Endothelial cell of umbilical vein (primary cell): ENCODE results near the gene BRS3. TPM values are rescaled to one million over a fixed set of nuclear protein-coding genes. Genes with fewer than 3 reads are reported as not detected.

Source experiments
- BruUV-seq: library from RNA; stranded (reverse); fragments of 400-500 nt; replicated peaks from 2 replicates; lab custom pipeline; 2021; lab: Mats Ljungman, UMichigan
- CTCF ChIA-PET: fragments of 300-600, 350-600 bp; sonication (Branson Sonifier 250); formaldehyde crosslinking; loops from one replicate; lab custom pipeline; 2021; ENCODE audit warnings: antibody characterized with exemption, inconsistent platforms; lab: Charles Lee
- POLR2A ChIA-PET: fragments of 300-600, 350-600 bp; sonication (Branson Sonifier 250); formaldehyde crosslinking; loops from one replicate; lab custom pipeline; 2021; ENCODE audit warnings: antibody characterized with exemption, inconsistent platforms; lab: Charles Lee
- DNase-seq: peaks from one replicate; pipeline ENCODE4 v3.0.0-alpha.2; 2011; ENCODE audit warnings: low read depth, low spot score
- FAIRE-seq: peaks from 2 replicates; lab custom pipeline; 2011; peaks lifted over from hg19 to GRCh38; lab: Jason Lieb, UNC
- H2AFZ ChIP-seq: 2 replicates; pipeline ENCODE4 v1.6.0; 2012; ENCODE audit warnings: low read depth, low read length, control low read depth, inconsistent platforms
- H3K27ac ChIP-seq: 2 replicates; pipeline ENCODE4 v1.5.1; 2011; ENCODE audit warnings: low read depth, mild to moderate bottlenecking, control low read depth, low read length, moderate library complexity; ENCODE audit not compliant: insufficient read depth
- H3K27me3 ChIP-seq, 2 experiments: 2 replicates each; pipeline versions ENCODE4 v1.6.0 to v1.6.1; 2011; ENCODE audit warnings: low read length in 2 of 2, mixed read lengths in 1 of 2; ENCODE audit not compliant: control insufficient read depth in 2 of 2, insufficient read depth in 2 of 2
- H3K36me3 ChIP-seq, 2 experiments: 2 replicates in 1 of 2; 3 replicates in 1 of 2; pipeline ENCODE4 v1.5.1; 2011; ENCODE audit warnings: low read length in 2 of 2, mild to moderate bottlenecking in 1 of 2, moderate library complexity in 1 of 2; ENCODE audit not compliant: control insufficient read depth in 2 of 2, insufficient read depth in 2 of 2; ENCODE audit errors: extremely low read depth in 1 of 2
- H3K4me1 ChIP-seq: 3 replicates; pipeline ENCODE4 v1.5.1; 2011; ENCODE audit warnings: mild to moderate bottlenecking, low read length; ENCODE audit not compliant: control insufficient read depth, insufficient read depth; ENCODE audit errors: extremely low read depth
- H3K4me2 ChIP-seq: 2 replicates; pipeline ENCODE4 v1.6.1; 2011; ENCODE audit warnings: low read length, control low read depth, mixed read lengths; ENCODE audit not compliant: insufficient read depth
- H3K4me3 ChIP-seq, 3 experiments: fragments of 200-600 bp in 1 of 3; sonication (generic), shearing (Covaris generic) in 1 of 3; replicated peaks in 1 of 3; 2 replicates each; pipeline ENCODE4 v1.5.1; 2011 to 2016; ENCODE audit warnings: control low read depth in 3 of 3, low read length in 3 of 3, mild to moderate bottlenecking in 2 of 3, inconsistent platforms in 1 of 3, low read depth in 1 of 3, moderate library complexity in 1 of 3; ENCODE audit not compliant: insufficient read depth in 1 of 3
- H3K79me2 ChIP-seq: 2 replicates; pipeline ENCODE4 v1.6.0; 2012; ENCODE audit warnings: low read length, inconsistent platforms; ENCODE audit not compliant: control insufficient read depth, insufficient read depth
- H3K9ac ChIP-seq: replicated peaks from 2 replicates; pipeline ENCODE3; 2011; ENCODE audit warnings: low read length, control low read depth; ENCODE audit not compliant: insufficient read depth; ENCODE audit errors: extremely low read depth
- H3K9me1 ChIP-seq: replicated peaks from 3 replicates; pipeline ENCODE4 v1.6.0; 2011; ENCODE audit warnings: mild to moderate bottlenecking, low read length; ENCODE audit not compliant: control insufficient read depth, insufficient read depth; ENCODE audit errors: extremely low read depth
- H3K9me3 ChIP-seq: replicated peaks from 2 replicates; pipeline ENCODE4 v1.5.1; 2012; ENCODE audit warnings: low read length, inconsistent platforms; ENCODE audit not compliant: control insufficient read depth, insufficient read depth
- H4K20me1 ChIP-seq: replicated peaks from 2 replicates; pipeline ENCODE3; 2011; ENCODE audit warnings: mild to moderate bottlenecking, low read length; ENCODE audit not compliant: control insufficient read depth, insufficient read depth; ENCODE audit errors: extremely low read depth
- EZH2 ChIP-seq: IDR thresholded peaks from 2 replicates; pipeline ENCODE4 v1.6.1; 2012; ENCODE audit warnings: borderline replicate concordance, low read depth, mild to moderate bottlenecking, moderate library complexity, low read length, inconsistent platforms; ENCODE audit not compliant: severe bottlenecking
- FOS ChIP-seq: IDR thresholded peaks from 2 replicates; pipeline ENCODE4 v1.6.1; 2011; ENCODE audit warnings: mild to moderate bottlenecking, low read length, moderate library complexity, borderline replicate concordance; ENCODE audit not compliant: insufficient read depth
- GATA2 ChIP-seq: IDR thresholded peaks from 2 replicates; pipeline ENCODE4 v1.7.0; 2011; ENCODE audit warnings: low read depth, mild to moderate bottlenecking, moderate library complexity, mixed read lengths, low read length; ENCODE audit not compliant: insufficient read length, insufficient read depth
- JUN ChIP-seq: IDR thresholded peaks from 2 replicates; pipeline ENCODE4 v1.6.1; 2011; ENCODE audit warnings: borderline replicate concordance, low read depth; ENCODE audit not compliant: insufficient read length, insufficient read depth
- MYC ChIP-seq: IDR thresholded peaks from one replicate; pipeline ENCODE4 v1.6.1; 2011; ENCODE audit warnings: mild to moderate bottlenecking, low read depth, low read length
- POLR2A ChIP-seq: IDR thresholded peaks from 2 replicates; pipeline ENCODE4 v1.6.1; 2012; ENCODE audit warnings: low read depth, mild to moderate bottlenecking, control low read depth, low read length
- POLR2AphosphoS5 ChIP-seq: IDR thresholded peaks from 2 replicates; pipeline ENCODE4 v1.6.1; 2012; ENCODE audit warnings: low read depth, mild to moderate bottlenecking, control low read depth, low read length, moderate library complexity; ENCODE audit not compliant: insufficient read depth
- dilution Hi-C: fragments of 300-500 bp; cut with MboI; formaldehyde crosslinking; loops from one replicate; pipeline ENCODE4 v1.15.0; 2019; ENCODE audit warnings: low sequenced_read_pairs; ENCODE audit not compliant: extremely low pct_ligation_motif_present
- intact Hi-C: fragments of 100-400 bp; cut with micrococcal nuclease; formaldehyde crosslinking; loops from one replicate; pipeline ENCODE4 v1.10.0; 2022
- polyA plus RNA-seq, 4 experiments: library from polyadenylated mRNA; depleted of rRNA in 3 of 4; stranded (reverse) in 3 of 4; unstranded in 1 of 4; fragments of >200 nt; gene quantifications; 2 replicates each; pipeline versions ENCODE4 v1.2.1 to v1.2.3, GENCODE V29; 2011 to 2012; ENCODE audit warnings: missing spikeins in 1 of 4
- total RNA-seq: library from RNA; stranded (reverse); gene quantifications from 2 replicates; pipeline ENCODE4 v1.2.3, GENCODE V29; 2021
- TF ChIP-seq, protein P1 (sequence below): IDR thresholded peaks from 2 replicates; pipeline ENCODE4 v1.6.1; 2011; ENCODE audit not compliant: insufficient read depth, insufficient read length

Gene BRS3
- total and polyA plus RNA-seq, 2 donors (not counting 3 experiments of a cell fraction or from before 2014, with no cell fraction given), result not detected

DNA sequence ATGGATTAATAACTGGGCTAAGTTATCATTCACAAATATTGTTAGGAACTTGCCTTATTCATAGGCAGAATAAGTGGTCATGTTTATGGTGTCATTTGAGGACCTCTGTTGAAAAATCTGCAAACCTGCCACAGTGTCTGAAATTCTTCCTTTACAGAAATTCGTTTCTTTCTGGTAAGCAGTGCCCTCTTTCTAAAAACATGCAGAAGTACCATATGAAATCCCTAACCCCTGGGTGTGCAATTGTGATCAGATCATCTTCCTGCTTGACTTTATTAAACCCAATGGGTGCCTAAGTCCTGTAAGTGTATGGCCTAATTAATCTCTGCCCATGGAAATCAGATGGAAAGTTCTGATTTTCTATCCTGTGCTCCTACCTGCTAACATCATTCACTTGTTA is 5.3 kb downstream of the BRS3 start:
- TF ChIP-seq MYC, result no peak
- TF ChIP-seq FOS, result no peak
- TF ChIP-seq EZH2, result no peak
- TF ChIP-seq, protein P1, sequence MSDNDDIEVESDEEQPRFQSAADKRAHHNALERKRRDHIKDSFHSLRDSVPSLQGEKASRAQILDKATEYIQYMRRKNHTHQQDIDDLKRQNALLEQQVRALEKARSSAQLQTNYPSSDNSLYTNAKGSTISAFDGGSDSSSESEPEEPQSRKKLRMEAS, result no peak
- TF ChIP-seq POLR2AphosphoS5, result no peak
- no peak for TF ChIP-seq JUN
- no peak for TF ChIP-seq GATA2
- TF ChIP-seq POLR2A, result no peak
- Histone ChIP-seq H3K9me1 (no peaks in the 10 kb centered on the region), H3K36me3 (no peaks in the 10 kb centered on the region), H3K79me2 (peaks cover 3% of the 10 kb centered on the region), H3K4me3 (no peak overlapping the region), H4K20me1 (no peaks in the 10 kb centered on the region), H3K9ac (no peak overlapping the region), H3K9me3 (no peaks in the 10 kb centered on the region), H3K4me1 (peaks cover 3% of the 10 kb centered on the region), H3K27ac (no peak overlapping the region), H2AFZ (no peak overlapping the region), H3K27me3 (peaks cover 3 to 13% of the 10 kb centered on the region in 2 experiments), H3K4me2 (no peak overlapping the region)
- intact Hi-C loops (loop anchor here (10.0 kb wide), 1 partner anchor 468 kb away; no protein-coding TSS in a partner anchor), dilution Hi-C loops (no loop called here)
- ChIA-PET CTCF (no interaction called here), POLR2A (no interaction called here)
- peak; percentile 31 for FAIRE-seq
- no peak for DNase-seq
- BruUV-seq, result no TSS peak

DNA sequence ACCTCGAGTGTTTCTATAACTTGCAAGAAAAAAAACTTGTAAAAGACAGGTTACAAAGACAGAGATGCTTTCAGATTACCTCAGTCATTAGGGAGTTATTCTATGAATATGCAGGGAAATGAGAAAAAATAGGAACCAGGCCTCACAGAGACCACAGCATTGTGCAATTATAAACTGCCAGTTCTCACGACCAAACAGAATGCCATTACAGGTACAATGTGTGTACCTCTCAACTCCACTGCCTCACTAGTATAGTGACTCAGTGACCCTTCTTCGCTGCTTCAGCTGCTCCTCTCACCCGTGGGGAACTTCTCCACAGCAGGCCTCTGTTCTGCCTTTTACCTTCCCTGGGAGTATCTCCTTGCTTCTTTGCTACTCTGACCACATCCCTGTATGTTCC is 7.3 kb downstream of the BRS3 start:
- FAIRE-seq, result no peak
- no peak overlapping the region for H3K9ac ChIP-seq
- DNase-seq, result no peak
- TF ChIP-seq POLR2AphosphoS5 (no peak), POLR2A (no peak), JUN (no peak)
- TF ChIP-seq, protein P1, result no peak
- intact Hi-C loops, result loop anchor here (5.0 to 10.0 kb wide), 2 partner anchors 202 to 470 kb away; no protein-coding TSS in a partner anchor
- no peaks in the 10 kb centered on the region for H3K36me3 ChIP-seq
- dilution Hi-C loops, result no loop called here
- no peaks in the 10 kb centered on the region for H3K9me1 ChIP-seq
- peaks cover 7% of the 10 kb centered on the region for H3K4me1 ChIP-seq
- ChIA-PET CTCF (no interaction called here), POLR2A (no interaction called here)
- H2AFZ ChIP-seq, result no peak overlapping the region
- no TSS peak for BruUV-seq
- no peak overlapping the region for H3K4me2 ChIP-seq
- H3K9me3 ChIP-seq, result no peaks in the 10 kb centered on the region
- H3K4me3 ChIP-seq, result no peak overlapping the region
- peaks cover 0 to 5% of the 10 kb centered on the region in 2 experiments for H3K27me3 ChIP-seq
- H4K20me1 ChIP-seq, result no peaks in the 10 kb centered on the region
- no peak overlapping the region for H3K27ac ChIP-seq
- peaks cover 17% of the 10 kb centered on the region for H3K79me2 ChIP-seq
